Liver (tissue), 9 donors: ENCODE measurements around the gene NUP50. TPM values are rescaled to one million over a fixed set of nuclear protein-coding genes. Genes with fewer than 3 reads are reported as not detected.

ENCODE experiments used
- DNase-seq: peaks from one replicate; pipeline ENCODE4 v3.0.0-alpha.2; 2017; ENCODE audit warnings: low spot score
- H3K27ac ChIP-seq, 2 donors: one replicate each; pipeline ENCODE4 v1.7.0; 2013; ENCODE audit warnings: inconsistent platforms in 2 of 2, low read length in 2 of 2, control low read depth in 1 of 2, low read depth in 1 of 2, mild to moderate bottlenecking in 1 of 2
- H3K27me3 ChIP-seq, 4 donors: one replicate each; pipeline versions ENCODE4 v1.6.1 to v1.7.0; 2013; ENCODE audit warnings: low read length in 3 of 4, inconsistent platforms in 1 of 4, mild to moderate bottlenecking in 1 of 4, moderate library complexity in 1 of 4; ENCODE audit not compliant: control insufficient read depth in 4 of 4, insufficient read depth in 4 of 4
- H3K36me3 ChIP-seq, 4 donors: one replicate each; pipeline versions ENCODE4 v1.6.1 to v1.7.0; 2013; ENCODE audit warnings: low read length in 3 of 4, mild to moderate bottlenecking in 3 of 4, low read depth in 1 of 4, moderate library complexity in 1 of 4; ENCODE audit not compliant: control insufficient read depth in 4 of 4, insufficient read depth in 3 of 4
- H3K4me1 ChIP-seq, 4 donors: one replicate each; pipeline versions ENCODE4 v1.6.1 to v1.7.0; 2013; ENCODE audit warnings: low read length in 3 of 4, mild to moderate bottlenecking in 3 of 4, moderate library complexity in 1 of 4; ENCODE audit not compliant: control insufficient read depth in 4 of 4, insufficient read depth in 4 of 4
- H3K4me3 ChIP-seq, 3 donors: one replicate each; pipeline versions ENCODE4 v1.6.1 to v1.7.0; 2013; ENCODE audit warnings: low read length in 3 of 3, control low read depth in 1 of 3, low read depth in 1 of 3, mild to moderate bottlenecking in 1 of 3
- H3K9ac ChIP-seq, 2 donors: one replicate each; pipeline ENCODE4 v1.7.0; 2013; ENCODE audit warnings: low read length in 2 of 2, mild to moderate bottlenecking in 2 of 2, moderate library complexity in 2 of 2, control low read depth in 1 of 2, low read depth in 1 of 2
- H3K9me3 ChIP-seq, 4 donors: one replicate each; pipeline versions ENCODE4 v1.6.1 to v1.7.0; 2013; ENCODE audit warnings: low read length in 3 of 4; ENCODE audit not compliant: control insufficient read depth in 4 of 4
- FOXA1 ChIP-seq: IDR thresholded peaks from 2 replicates; pipeline ENCODE4 v1.6.1; 2016; ENCODE audit warnings: antibody characterized with exemption
- FOXA2 ChIP-seq: IDR thresholded peaks from 2 replicates; pipeline ENCODE4 v1.6.1; 2016; ENCODE audit warnings: antibody characterized with exemption
- HNF4A ChIP-seq, 2 donors: conservative IDR thresholded peaks; 2 replicates each; pipeline ENCODE4 v1.6.1; 2016; ENCODE audit warnings: antibody characterized with exemption in 2 of 2, mild to moderate bottlenecking in 2 of 2
- HNF4G ChIP-seq: IDR thresholded peaks from 2 replicates; pipeline ENCODE4 v1.6.1; 2016; ENCODE audit warnings: antibody characterized with exemption
- JUND ChIP-seq, 2 donors: IDR thresholded peaks; 2 replicates each; pipeline ENCODE4 v1.6.1; 2016; ENCODE audit warnings: antibody characterized with exemption in 2 of 2
- RXRA ChIP-seq, 2 donors: IDR thresholded peaks; 2 replicates each; pipeline ENCODE4 v1.6.1; 2017 to 2018; ENCODE audit warnings: antibody characterized with exemption in 2 of 2, mild to moderate bottlenecking in 1 of 2
- SP1 ChIP-seq: IDR thresholded peaks from 2 replicates; pipeline ENCODE4 v1.6.1; 2018; ENCODE audit warnings: antibody characterized with exemption, mild to moderate bottlenecking
- TAF1 ChIP-seq: conservative IDR thresholded peaks from 2 replicates; pipeline ENCODE4 v1.6.1; 2016; ENCODE audit warnings: antibody characterized with exemption, mild to moderate bottlenecking
- YY1 ChIP-seq: IDR thresholded peaks from 2 replicates; pipeline ENCODE4 v1.6.1; 2016; ENCODE audit warnings: antibody characterized with exemption, mild to moderate bottlenecking
- WGBS: extraction: QIAGEN DNeasy Blood & Tissue Kit; methylation state at CpG from one replicate; pipeline ENCODE4 v1.1.7; 2013; 5-methylcytosine and 5-hydroxymethylcytosine counted together
- polyA plus RNA-seq, 2 donors: library from polyadenylated mRNA; stranded (reverse) in 1 of 2; unstranded in 1 of 2; fragments of 200-250 nt in 1 of 2; fragments of >200 nt in 1 of 2; fragmentation: Nextera tagmentation in 1 of 2; extraction: Ambion mirVana in 1 of 2; gene quantifications; one replicate each; pipeline versions ENCODE4 v1.2.1 to v1.2.3, GENCODE V29; 2013 to 2015
- total RNA-seq, 2 donors: library from RNA; depleted of rRNA; stranded (reverse); fragments of >200 nt; gene quantifications; one replicate each; pipeline ENCODE4 v1.2.3, GENCODE V29; 2014
- TF ChIP-seq, protein P1 (sequence below): IDR thresholded peaks from 2 replicates; pipeline ENCODE4 v1.6.1; 2016; ENCODE audit warnings: antibody characterized with exemption, mild to moderate bottlenecking
- TF ChIP-seq, protein P2 (sequence below): IDR thresholded peaks from 2 replicates; pipeline ENCODE4 v1.6.1; 2016; ENCODE audit warnings: antibody characterized with exemption
- TF ChIP-seq, protein P3 (sequence below): IDR thresholded peaks from 2 replicates; pipeline ENCODE4 v1.6.1; 2016; ENCODE audit warnings: antibody characterized with exemption
- donor health status: healthy.
- donor health status: healthy.
- donor health status: healthy.
- donor health status: healthy.
- donor health status: healthy.

The NUP50 gene
- total and polyA plus RNA-seq, 4 donors: 8.7 to 48.2 (median 24.8) TPM

DNA sequence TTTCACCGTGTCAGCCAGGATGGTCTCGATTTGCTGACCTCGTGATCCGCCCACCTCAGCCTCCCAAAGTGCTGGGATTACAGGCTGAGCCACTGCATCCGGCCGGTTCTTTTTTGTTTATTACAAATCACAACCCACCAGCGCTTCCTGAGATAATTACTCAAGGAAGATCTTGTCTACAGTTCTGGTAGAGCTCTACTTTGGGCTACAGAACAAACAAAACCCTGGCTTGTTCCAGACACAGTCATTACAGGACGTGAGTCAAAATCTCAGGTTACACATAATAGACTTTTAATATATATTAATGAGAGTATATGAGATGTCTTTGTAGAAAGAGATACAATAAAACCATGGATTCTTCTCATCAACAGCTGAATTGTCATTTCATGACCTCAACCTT, 42.8 kb upstream of the NUP50 start (continued):
- TF ChIP-seq, protein P1, sequence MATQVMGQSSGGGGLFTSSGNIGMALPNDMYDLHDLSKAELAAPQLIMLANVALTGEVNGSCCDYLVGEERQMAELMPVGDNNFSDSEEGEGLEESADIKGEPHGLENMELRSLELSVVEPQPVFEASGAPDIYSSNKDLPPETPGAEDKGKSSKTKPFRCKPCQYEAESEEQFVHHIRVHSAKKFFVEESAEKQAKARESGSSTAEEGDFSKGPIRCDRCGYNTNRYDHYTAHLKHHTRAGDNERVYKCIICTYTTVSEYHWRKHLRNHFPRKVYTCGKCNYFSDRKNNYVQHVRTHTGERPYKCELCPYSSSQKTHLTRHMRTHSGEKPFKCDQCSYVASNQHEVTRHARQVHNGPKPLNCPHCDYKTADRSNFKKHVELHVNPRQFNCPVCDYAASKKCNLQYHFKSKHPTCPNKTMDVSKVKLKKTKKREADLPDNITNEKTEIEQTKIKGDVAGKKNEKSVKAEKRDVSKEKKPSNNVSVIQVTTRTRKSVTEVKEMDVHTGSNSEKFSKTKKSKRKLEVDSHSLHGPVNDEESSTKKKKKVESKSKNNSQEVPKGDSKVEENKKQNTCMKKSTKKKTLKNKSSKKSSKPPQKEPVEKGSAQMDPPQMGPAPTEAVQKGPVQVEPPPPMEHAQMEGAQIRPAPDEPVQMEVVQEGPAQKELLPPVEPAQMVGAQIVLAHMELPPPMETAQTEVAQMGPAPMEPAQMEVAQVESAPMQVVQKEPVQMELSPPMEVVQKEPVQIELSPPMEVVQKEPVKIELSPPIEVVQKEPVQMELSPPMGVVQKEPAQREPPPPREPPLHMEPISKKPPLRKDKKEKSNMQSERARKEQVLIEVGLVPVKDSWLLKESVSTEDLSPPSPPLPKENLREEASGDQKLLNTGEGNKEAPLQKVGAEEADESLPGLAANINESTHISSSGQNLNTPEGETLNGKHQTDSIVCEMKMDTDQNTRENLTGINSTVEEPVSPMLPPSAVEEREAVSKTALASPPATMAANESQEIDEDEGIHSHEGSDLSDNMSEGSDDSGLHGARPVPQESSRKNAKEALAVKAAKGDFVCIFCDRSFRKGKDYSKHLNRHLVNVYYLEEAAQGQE: no peak
- TF ChIP-seq, protein P2, sequence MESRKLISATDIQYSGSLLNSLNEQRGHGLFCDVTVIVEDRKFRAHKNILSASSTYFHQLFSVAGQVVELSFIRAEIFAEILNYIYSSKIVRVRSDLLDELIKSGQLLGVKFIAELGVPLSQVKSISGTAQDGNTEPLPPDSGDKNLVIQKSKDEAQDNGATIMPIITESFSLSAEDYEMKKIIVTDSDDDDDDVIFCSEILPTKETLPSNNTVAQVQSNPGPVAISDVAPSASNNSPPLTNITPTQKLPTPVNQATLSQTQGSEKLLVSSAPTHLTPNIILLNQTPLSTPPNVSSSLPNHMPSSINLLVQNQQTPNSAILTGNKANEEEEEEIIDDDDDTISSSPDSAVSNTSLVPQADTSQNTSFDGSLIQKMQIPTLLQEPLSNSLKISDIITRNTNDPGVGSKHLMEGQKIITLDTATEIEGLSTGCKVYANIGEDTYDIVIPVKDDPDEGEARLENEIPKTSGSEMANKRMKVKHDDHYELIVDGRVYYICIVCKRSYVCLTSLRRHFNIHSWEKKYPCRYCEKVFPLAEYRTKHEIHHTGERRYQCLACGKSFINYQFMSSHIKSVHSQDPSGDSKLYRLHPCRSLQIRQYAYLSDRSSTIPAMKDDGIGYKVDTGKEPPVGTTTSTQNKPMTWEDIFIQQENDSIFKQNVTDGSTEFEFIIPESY: no peak

DNA sequence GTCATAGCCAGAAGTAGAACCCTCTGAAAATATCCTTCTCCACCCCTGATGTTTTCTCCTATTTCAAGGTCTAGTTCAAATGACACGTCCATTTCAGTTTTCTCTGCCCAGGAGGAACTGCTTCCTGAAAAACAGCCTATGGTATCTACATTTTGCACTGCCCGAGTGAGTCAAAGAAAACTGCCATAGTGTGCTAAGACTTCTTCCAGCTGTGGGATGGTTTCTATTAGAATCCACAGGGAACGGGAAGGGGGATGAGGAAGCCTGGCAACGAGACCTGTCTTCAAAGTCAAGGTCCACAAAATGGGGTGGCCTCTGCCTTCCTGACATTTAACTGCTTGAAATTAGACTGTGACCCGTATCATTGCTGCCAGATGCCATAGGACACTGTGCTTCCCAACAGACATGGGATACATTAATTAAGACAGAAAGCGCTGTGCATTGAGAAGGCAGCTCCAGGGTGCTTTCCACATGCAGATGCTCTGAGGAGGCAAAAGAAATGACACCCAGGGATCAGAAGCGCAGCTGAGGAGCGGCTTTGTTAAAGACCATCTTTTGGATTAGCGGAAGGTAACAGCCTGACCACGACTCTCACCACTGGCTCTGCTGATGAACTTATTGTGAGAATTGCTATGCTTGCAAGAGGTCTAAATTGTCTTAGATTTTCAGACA, 39.4 kb upstream of the NUP50 start:
- Histone ChIP-seq H3K36me3 (no peaks in the 10 kb centered on the region), H3K4me3 (no peak overlapping the region), H3K27ac (no peak overlapping the region), H3K4me1 (no peaks in the 10 kb centered on the region), H3K9ac (no peak overlapping the region), H3K9me3 (no peaks in the 10 kb centered on the region), H3K27me3 (no peaks in the 10 kb centered on the region)
- TF ChIP-seq, protein P3, sequence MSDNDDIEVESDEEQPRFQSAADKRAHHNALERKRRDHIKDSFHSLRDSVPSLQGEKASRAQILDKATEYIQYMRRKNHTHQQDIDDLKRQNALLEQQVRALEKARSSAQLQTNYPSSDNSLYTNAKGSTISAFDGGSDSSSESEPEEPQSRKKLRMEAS: no peak
- TF ChIP-seq, protein P1: no peak
- no peak for TF ChIP-seq HNF4A (conservative IDR thresholded peaks at IDR 0.05)
- TF ChIP-seq RXRA (IDR thresholded peaks at IDR 0.05): no peak
- no peak for TF ChIP-seq SP1
- no peak for TF ChIP-seq TAF1
- no peak for TF ChIP-seq FOXA2
- TF ChIP-seq HNF4G: no peak
- TF ChIP-seq FOXA1: no peak
- TF ChIP-seq JUND (IDR thresholded peaks at IDR 0.05): no peak
- TF ChIP-seq YY1: no peak
- DNase-seq: no peak
- 67% methylated on average over 10 of the region's 10 CpGs for WGBS
